Stimulated activated CD4-positive, alpha-beta T cell treated with anti-CD3 and anti-CD28 coated beads, Interleukin-1b, Interleukin-23, amount 100 ng/mL, for 24 hours (primary cell): ENCODE results near the gene GPR176.
A peak's percentile ranks its signal among the peaks of the same experiment; 100 is the strongest.
"Not testable (repeated sequence)": the region's sequence is repeated elsewhere in the genome, so short reads cannot be mapped to it uniquely, and the experiment has no call there.

ENCODE experiments used
- DNase-seq, 4 experiments: peaks; one replicate each; pipeline ENCODE4 v3.0.0-alpha.2; 2020; ENCODE audit warnings: low read depth in 4 of 4, low spot score in 1 of 4

GPR176 gene

DNA sequence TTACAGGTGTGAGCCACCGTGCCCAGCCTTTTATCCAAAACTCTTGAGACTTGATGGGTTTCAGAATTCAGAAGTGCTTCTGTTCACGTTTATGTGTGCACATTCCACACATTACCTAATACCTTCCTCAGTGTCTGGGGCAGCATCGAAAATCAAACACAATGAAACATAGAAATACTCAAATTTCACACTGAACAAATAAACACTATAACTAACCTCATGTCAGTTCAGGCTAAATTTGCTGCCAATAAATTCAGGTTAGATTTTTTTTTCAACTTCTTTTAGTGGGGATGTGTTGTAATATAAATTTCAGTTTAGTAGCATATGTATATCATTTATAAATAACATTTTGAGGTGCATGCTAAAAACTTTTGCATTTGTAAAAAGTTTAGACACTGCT lies 16.6 kb upstream of the GPR176 start:
- DNase-seq, result no peak

DNA sequence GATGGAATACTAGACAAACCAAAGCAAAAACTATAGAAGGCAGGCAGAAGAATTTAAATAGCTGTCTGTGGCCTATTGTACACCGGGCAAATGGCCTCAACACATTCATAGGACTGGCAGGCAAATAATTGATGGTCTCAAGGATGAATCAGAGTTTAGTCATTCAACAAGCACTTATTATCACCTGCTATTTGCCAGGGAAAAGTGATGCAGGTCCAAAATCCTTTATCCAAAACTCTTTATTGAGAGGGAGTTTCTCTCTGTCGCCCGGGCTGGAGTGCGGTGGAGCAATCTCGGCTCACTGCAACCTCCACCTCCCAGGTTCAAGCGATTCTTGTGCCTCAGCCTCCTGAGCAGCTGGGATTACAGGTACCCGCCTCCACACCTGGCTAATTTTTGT lies 16.1 kb upstream of the GPR176 start:
- DNase-seq, result no peak

DNA sequence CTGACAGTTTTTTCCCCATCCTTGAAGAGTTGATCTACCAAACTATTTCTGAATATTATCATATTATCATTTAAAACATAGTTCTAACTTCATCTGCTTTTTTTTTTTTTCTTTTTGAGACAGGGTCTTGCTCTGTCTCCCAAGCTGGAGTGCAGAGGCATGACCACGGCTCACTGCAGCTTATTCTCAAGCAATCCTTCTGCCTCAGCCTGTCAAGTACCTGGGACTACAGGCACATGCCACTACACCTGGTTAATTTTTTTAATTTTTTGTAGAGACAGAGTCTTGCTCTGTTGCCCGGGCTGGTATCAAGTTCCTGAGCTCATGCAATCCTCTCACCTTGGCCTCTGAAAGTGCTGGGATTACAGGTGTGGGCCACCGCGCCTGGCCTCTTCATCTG lies 15.2 kb upstream of the GPR176 start:
- DNase-seq, result no peak

DNA sequence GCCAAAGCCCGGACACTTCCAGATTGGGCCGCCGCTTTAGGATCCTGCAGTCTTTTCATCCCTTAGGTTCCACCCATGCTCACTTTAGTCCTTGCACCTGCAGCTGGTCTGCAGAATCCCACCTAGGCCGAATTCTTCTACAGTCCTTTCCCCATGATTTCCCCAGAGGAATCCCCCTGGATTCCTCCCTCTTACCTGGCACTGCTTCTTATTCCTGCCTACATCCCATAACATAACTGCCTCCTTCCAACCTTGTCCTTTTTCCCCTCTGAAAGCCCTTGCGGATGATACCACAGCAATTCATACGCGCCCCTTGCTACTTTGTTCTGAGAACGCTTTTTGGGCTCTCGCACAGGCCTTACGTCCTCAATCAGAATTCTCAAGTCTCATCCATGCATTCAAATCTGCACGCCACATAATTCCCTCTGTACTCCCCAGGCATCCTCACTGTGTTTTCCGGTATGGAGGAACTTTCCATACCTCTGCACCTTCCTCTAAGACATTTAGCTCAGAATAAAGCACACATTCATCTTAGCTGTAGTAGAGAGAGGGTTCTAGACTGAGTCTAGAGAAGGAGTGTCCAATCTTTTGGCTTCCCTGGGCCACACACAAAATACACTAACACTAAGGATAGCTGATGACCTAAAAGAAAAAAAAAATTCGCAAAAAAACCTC lies 14.5 kb upstream of the GPR176 start:
- no peak for DNase-seq

DNA sequence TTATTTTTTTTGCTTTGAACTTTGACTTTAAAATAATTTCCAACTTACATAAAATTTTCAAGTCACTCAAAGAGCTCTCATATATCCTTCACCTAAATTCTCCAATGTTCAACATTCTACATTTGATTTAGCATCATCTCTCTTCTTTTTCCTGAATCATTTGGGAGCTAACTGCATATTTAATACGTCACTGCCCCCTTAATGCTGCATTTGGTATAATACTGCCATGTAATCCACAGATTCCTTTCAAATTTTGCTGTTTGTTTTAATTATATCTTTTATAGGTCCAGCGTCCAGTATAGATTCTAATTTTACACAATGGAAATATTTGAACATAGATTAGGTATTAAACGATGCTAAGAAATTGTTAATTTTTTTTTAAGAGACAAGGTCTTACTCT lies 11.5 kb upstream of the GPR176 start:
- no peak for DNase-seq

DNA sequence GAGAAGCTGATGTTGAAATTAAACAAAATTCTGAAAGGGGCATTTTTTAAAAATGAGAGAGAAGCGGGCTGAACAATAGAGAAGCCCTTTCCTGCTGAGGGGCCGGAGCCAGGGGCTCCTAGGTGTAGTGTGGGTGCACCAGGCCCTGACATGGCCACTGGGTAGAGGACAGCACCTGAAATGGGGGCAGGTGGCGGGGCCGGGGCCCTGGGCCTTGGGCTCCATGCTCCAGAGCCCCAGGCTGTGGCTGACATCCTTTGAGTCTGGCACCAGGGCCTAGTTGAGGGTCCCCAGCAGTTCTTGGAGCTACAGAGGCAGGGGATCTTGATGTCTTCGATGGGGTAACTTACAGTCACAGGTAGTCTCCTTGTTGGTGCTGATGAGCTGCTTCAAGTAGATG lies 6.5 kb upstream of the GPR176 start:
- DNase-seq, result no peak

DNA sequence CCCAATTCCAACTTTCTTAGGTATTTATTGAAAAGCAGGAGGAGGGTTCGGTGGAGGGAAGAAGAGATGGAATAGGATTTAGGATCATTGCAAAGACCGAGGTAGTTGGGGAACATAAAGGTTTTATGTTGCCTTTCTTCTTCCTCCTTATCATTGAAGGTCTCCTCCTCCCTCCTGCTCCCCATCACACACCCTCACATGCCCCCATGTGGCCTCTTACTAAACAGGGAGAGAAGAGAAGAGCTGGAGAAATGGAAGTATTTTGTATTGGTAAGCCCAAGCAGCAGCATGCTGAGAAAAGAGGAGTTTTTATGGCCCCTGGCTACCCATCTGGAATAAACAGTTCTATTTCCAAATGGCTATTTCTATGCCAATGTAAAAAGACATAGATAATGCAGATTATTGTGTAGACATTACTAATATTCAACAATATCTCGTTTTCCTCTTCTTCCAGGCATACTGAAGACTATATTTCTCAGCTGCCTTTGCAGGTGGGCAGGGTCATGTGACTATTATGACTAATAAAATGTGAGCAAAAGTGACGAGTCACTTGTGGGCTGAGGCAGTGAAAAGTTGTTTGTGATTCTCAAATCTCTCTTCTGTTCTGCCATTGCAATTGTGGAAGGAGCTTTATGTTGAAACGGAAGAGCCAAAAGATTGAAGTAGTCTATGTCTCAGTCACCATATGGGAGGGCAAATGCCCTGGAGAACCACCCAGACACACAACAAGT lies 5.2 kb upstream of the GPR176 start:
- DNase-seq, result no peak

DNA sequence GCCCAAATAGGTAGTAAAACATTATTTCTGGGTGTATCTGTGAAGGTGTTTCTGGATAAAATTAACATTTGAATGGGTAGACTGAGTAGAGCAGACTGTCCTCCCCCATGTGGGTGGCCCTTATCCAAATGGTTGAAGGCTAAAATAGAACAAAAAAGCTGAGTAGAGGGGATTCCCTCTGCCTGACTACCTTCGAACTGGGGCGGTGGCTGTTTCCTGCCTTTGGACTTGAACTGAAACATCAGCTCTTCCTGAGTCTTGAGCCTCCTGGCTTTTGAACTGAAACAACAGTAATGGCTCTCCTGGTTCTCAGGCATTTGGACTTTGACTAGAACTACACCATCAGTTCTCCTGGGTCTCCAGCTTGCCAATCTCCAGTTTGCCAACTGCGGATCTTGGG lies 4.4 kb upstream of the GPR176 start:
- DNase-seq, result no peak

DNA sequence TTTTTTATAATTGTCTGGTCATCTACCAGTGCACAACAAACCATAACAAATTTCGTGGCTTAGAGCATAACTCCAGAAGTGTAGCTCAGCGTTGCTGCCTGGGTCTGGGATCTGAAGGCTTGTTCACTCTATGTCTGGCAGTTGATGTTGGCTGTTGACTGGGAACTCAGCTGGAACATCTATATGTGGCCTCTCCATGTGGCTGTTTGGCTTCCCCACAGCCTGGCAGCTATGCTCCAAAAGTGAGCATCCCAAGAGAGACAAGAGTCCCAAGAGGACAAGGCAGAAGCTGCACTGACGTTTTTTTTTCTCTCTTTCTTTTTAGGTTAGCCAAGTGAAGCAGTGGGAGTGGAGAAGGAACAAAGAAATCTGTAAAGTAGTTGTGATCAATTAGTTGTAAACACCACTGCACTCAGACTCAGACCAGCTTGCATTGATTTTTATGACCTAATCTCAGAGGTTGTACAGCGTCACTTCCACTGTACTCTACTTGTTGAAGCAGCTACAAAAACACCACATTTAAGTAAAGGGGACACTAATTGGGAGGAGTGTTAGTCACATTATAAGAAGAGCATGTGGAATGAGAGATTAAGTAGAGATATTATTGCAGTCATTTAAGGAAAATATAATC lies 2.5 kb upstream of the GPR176 start:
- DNase-seq, result no peak

DNA sequence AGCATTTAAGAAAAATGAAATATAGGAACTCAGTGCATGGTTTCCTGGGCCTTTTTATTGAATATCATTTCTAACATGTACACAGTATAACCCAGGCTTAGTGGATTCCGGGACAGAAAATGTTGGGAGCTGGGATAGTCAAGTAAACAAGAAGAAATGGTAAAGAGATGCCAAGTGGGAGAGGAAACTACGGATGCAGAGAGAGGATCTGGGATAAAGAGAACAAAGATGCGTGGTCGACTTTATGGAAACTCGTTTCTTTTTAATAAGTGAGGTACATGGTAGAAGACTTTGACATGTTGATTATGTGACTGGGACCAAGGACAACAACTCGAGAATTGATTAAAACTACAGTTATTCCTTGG lies 1.2 kb upstream of the GPR176 start:
- DNase-seq, result no peak

DNA sequence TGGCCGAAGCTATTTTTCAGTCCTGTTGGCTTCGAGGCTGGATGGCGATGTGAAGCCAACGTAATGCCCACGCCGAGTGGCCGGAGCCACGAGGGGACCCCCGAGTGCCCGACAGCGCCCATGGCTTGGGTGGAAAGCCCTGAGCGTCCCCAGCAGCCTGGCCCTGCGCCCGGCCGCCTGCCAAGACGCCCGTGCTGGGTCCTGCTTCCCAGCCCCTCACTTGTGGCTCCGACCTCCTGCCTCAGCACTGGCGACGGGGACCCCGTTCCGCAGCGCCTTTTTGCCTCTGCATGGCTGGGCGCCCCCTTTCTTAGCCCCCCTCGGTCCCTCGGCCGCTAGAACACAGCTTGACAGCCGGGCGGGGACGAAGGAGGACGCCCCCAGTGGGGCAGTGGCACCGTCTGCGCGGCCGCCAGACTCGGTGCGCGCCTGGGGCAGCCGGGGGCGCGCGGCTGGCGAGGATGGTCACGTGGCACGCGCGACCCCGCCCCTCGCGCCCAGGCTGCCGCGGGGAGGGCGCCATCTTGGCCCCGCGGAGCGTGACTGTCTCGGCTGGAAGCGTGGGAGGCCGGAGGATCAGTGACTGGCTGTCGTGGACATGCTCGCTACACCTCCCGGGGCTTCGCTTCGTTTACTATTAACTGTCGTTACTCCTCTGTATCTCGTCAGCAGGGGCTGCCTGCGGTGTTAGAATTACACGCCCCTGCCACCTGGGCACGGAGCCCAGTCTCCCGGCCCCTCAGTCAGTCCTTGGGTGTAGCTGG lies 626 bp upstream of the GPR176 start:
- peak; percentile 68 to 76 (median 71) for DNase-seq

DNA sequence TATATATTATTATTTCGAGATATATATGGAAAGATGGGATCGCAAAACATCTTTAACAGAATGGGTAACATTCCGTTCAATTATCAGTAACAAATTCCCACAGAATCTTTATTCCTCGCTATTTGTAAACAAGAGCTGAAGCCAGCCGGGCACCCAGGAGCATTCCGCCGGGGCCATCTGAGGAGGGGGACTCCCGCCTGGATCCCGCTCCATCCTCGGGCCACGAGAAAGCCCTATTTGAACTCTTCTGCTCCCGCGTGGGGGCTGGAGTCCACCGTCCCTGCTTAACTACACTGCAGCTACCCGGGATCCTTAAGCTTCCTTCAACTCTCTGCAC lies 687 bp downstream of the GPR176 start:
- no peak for DNase-seq

DNA sequence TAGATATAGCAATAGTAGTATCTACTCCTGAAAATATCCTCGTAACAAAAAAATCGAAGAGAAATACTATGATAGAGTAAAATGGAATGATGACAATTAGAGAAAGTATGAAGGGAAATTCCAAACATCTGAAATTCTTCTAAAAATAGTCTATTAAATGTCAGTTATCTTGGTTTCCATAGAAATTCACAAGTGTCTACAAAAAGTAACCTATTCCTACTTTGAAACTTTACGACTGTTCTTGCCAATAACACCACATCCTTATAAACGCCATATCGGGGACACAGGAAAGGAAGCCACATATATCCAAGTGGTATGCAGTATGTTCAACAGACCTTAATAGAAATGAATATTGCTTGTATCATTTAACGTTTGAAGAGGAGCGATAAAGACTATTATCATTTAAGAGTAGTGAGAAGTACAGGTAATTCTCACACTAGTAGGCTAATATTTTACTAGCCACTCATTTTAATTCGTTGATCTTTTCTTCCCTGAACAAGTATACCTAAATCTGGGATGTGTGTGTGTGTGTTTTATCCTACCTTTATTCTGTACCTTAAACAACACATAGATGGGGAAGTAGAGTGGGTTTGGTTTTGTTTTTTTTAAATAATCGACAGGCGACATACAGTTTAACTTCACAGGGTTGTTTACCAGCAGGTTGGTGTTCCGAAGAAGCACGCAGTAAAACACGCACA lies 1.2 kb downstream of the GPR176 start:
- DNase-seq, result no peak

DNA sequence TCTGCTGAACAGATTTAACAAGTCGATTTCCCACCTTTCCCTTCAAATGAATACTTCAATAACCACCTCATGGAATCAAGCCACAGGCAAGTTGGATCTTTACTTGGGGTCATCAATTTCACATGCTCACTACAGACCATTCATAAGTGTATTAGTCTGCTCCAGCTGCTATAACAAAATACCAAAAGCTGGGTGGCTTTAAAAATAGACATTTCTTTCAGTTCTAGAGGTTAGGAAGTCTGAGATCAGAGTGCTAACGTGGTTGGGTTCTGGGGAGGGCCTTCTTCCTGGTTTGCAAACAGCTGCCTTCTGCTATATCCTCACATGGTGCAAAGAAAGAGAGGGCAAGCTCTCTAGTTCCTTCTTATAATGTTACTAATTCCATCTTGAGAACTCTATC lies 5.1 kb downstream of the GPR176 start:
- no peak for DNase-seq

DNA sequence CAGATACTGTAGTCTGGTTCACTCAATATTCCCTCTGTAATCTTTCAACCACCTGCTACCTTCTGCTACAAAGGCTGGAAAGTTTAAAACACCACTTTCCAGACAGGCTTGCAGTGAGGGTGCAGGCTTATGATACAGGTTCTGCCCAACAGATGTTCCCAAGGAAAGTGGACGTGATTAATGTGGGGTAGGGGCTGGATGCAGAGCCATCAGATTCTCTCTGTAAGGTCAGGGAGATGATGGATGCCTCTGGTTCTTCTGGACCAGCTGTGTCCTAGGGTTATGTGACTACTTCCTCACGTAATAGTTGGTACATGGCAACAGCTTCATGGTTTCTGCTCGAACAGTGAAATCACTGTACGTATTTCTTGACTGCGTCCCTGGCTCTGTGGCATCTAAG lies 11.1 kb downstream of the GPR176 start:
- DNase-seq, result no peak

DNA sequence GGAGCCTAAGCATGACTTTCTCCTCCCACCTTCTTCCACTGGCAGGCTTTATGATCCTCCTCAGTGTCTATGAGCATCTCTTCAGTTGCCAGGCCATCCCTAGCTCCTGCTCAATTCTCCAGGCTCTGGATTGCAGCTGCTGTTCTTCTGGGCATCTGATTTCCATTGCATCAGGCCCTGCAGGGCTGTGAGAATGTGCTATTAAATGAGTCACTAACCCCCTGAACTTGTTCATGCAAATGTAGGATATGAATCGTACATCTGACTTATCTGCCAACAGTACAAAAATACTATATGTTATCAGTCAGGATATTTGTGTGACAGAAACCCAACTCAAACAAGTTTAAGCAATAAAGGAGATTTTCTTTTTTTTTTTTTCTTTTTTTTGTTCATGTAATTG lies 11.9 kb downstream of the GPR176 start:
- no peak for DNase-seq

DNA sequence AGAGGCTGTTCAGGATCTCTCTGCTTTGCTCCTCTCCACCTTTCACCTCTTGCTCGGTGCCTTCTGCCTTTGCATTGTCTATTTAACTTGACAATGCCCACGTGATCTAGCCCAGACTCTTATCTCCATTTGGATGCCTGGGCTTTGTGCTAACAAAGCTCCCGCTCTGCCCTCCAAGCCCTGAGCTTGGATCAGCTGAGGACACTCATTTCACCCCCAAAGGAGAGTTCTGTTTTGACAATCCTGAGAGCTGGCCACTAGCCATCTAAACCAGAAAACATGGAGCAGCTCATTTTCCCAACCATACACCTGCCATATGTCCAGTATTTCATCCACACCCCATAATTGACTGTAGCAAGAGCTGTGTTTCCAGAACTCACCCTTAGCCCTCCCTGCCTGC lies 12.8 kb downstream of the GPR176 start:
- no peak for DNase-seq

DNA sequence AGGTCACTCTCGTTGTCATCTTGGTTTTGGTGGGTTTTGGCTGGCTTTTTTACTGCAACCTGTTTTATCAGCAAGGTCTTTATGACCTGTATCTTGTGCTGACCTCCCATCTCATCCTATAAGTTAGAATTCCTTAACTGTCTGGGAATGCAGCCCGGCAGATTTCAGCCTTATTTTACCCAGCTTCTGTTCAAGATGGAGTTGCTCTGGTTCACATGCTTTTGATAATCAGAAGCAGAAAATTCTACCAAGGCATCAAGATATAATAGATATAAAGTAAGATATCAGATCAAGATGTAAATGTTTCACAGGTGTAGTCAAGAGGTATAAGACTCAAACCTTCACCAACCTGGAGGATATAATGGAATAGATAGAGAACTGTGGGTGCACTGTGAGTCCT lies 16.0 kb downstream of the GPR176 start:
- no peak for DNase-seq

DNA sequence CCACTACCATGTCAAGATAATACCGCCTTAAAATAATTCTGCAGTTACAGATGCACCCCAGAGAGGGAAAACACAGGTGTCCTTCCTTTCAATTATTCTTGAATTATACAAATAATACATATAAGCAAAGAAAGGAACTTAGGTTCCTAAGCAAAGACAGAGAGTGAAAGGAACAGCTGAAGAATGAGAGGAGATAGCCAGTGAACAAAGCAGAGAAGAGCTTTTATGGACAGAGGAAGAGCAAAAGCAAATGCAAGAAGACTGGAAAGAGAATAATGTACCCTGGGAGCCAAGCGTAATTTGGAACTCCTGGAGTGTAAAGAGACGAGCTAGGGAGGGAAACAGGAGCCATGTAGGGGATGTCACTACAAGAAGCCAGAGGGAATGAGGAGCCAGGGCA lies 21.7 kb downstream of the GPR176 start:
- DNase-seq, result no peak

DNA sequence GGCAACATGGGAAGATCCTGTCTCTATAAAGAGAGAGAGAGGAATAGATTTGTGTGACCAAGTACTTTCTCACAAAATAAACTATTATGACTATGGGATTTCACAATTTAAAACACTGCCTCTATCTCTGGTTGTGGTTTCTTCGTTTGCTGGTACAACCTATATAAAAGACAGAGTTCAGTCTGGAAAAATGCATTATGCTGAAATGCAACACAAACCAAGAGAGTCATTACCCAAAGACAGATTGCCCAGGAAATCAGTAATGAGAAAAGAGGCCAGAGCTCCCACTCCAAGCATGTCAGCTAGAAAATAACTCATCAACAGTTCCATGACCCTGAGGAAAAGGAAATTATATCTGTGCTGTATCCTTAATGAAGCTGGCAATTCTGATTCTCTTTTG lies 23.2 kb downstream of the GPR176 start:
- no peak for DNase-seq

DNA sequence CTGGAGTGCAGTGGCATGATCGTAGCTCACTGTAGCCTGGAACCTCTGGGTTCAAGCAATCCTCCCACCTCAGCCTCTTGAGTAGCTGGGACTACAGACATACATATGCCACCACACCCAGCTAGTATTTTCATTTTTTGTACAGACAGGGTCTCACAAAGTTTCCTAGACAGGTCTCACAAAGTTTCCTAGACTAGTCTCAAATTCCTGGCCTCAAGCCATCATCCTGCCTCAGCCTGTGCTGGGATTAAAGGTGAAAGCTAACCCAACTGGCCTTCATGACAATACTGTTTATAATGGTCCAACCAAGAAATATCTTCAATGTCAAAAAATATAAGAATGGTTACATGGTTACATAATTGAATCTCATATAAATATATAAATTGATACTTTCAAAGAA lies 24.0 kb downstream of the GPR176 start:
- no peak for DNase-seq

DNA sequence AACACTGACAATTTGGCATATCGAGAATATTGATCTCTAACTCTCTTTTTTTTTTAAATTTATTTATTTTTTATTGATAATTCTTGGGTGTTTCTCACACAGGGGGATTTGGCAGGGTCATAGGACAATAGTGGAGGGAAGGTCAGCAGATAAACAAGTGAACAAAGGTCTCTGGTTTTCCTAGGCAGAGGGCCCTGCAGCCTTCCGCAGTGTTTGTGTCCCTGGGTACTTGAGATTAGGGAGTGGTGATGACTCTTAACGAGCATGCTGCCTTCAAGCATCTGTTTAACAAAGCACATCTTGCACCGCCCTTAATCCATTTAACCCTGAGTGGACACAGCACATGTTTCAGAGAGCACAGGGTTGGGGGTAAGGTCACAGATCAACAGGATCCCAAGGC lies 27.0 kb downstream of the GPR176 start:
- not testable (repeated sequence) for DNase-seq
